Psoas muscle (tissue), 8 donors: ENCODE results near the gene LRRC8D. TPM values are rescaled to one million over a fixed set of nuclear protein-coding genes. Genes with fewer than 3 reads are reported as not detected.

Source experiments
- ATAC-seq, 4 donors: fragments of 200-7000 bp; cut with Tn5 transposase; one replicate each; pipeline ENCODE4 v1.9.1; 2020; ENCODE audit warnings: moderate library complexity in 3 of 4, mild to moderate bottlenecking in 2 of 4
- DNase-seq, 2 donors: peaks; one replicate each; pipeline ENCODE4 v3.0.0-alpha.2; 2020
- H3K27ac ChIP-seq: fragments of 200-600 bp; one replicate; pipeline ENCODE4 v1.8.0; 2022
- H3K27me3 ChIP-seq, 3 donors: fragments of 200-600 bp in 1 of 3; one replicate each; pipeline versions ENCODE4 v1.6.1 to v1.8.0; 2013 to 2022; ENCODE audit warnings: low read length in 2 of 3, mild to moderate bottlenecking in 2 of 3, moderate library complexity in 1 of 3; ENCODE audit not compliant: insufficient read depth in 3 of 3
- H3K36me3 ChIP-seq, 2 donors: fragments of 200-600 bp in 1 of 2; one replicate each; pipeline versions ENCODE4 v1.6.1 to v1.8.0; 2013 to 2022; ENCODE audit warnings: low read depth in 1 of 2, mild to moderate bottlenecking in 1 of 2, moderate library complexity in 1 of 2; ENCODE audit not compliant: insufficient read depth in 1 of 2
- H3K4me1 ChIP-seq: fragments of 200-600 bp; one replicate; pipeline ENCODE4 v1.8.0; 2022
- H3K4me3 ChIP-seq: fragments of 200-600 bp; one replicate; pipeline ENCODE4 v1.8.0; 2022; ENCODE audit warnings: mild to moderate bottlenecking
- H3K9me3 ChIP-seq: fragments of 200-600 bp; one replicate; pipeline ENCODE4 v1.8.0; 2022
- WGBS, 3 donors: extraction: QIAGEN DNeasy Blood & Tissue Kit; methylation state at CpG; one replicate each; pipeline versions ENCODE4 v1.1.6 to v1.1.7; 2013; 5-methylcytosine and 5-hydroxymethylcytosine counted together
- intact Hi-C, 2 donors: fragments of 100-400 bp; cut with DNase I; formaldehyde crosslinking; loops; one replicate each; pipeline versions ENCODE4 v1.11.0 to v1.14.2; 2022
- polyA plus RNA-seq, 3 donors: library from polyadenylated mRNA; stranded (reverse); fragments of 200-250 nt; gene quantifications; one replicate each; pipeline ENCODE4 v1.2.3, GENCODE V29; 2013
- total RNA-seq, 4 donors: library from RNA; stranded (reverse); fragmentation: NEBNext Ultra II Directional in 2 of 4; extraction: Animal tissue kit (Norgen Biotek cat#: 25700) in 2 of 4; gene quantifications; one replicate each; pipeline versions ENCODE4 v1.2.1 to v1.2.4, GENCODE V29; 2021 to 2023
- TF ChIP-seq, protein P1 (sequence below): fragments of 200-600 bp; IDR thresholded peaks from one replicate; pipeline ENCODE4 v1.8.0; 2022; ENCODE audit warnings: antibody characterized with exemption
- donor health status: healthy with polysubstance abuse.
- donor health status: DM: no; HTN: no; CAD: no; lungs with moderate emphysema.
- donor health status: Bipolar disorder and iron deficiency.
- donor health status: healthy.
- donor health status: DM: yes; HTN: yes; CAD: no.
- donor health status: DM: no; HTN: no; CAD: no.
- donor health status: DM: no; HTN: no; CAD: no.
- donor health status: DM: yes; HTN: yes; CAD: no.

LRRC8D gene
- total and polyA plus RNA-seq, 7 donors, result 3.5 to 7.1 (median 5.6) TPM

DNA sequence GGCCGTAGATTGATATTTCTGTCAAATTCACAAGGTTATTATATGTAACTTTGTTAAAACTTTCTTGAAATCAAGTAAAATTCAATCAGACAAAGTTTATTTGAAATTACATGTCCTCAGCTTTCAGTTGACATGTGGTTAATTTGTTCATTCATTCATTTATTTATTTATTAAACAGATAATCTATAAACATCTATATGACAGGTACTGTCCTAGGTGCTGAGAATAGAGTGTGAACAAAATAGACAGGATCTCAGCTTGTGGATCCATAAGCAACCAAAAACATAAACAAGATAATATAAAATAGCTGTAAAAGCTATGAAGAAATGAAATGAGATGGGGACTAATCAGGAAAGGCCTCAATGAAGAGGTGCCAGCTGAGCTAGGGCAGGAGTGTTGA is 72.0 kb downstream of the LRRC8D start:
- TF ChIP-seq, protein P1, sequence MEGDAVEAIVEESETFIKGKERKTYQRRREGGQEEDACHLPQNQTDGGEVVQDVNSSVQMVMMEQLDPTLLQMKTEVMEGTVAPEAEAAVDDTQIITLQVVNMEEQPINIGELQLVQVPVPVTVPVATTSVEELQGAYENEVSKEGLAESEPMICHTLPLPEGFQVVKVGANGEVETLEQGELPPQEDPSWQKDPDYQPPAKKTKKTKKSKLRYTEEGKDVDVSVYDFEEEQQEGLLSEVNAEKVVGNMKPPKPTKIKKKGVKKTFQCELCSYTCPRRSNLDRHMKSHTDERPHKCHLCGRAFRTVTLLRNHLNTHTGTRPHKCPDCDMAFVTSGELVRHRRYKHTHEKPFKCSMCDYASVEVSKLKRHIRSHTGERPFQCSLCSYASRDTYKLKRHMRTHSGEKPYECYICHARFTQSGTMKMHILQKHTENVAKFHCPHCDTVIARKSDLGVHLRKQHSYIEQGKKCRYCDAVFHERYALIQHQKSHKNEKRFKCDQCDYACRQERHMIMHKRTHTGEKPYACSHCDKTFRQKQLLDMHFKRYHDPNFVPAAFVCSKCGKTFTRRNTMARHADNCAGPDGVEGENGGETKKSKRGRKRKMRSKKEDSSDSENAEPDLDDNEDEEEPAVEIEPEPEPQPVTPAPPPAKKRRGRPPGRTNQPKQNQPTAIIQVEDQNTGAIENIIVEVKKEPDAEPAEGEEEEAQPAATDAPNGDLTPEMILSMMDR, result no peak
- 97 to 98% (median 97%) methylated on average over 1 of the region's 1 CpG for WGBS, 3 donors
- H3K9me3 ChIP-seq, result no peaks in the 10 kb centered on the region
- intact Hi-C loops, result no loop called here
- no peaks in the 10 kb centered on the region for H3K36me3 ChIP-seq
- no peak overlapping the region for H3K27ac ChIP-seq
- ATAC-seq (no peak), DNase-seq (no peak)
- no peaks in the 10 kb centered on the region for H3K27me3 ChIP-seq
- no peak overlapping the region for H3K4me3 ChIP-seq
- peaks cover 6% of the 10 kb centered on the region for H3K4me1 ChIP-seq

DNA sequence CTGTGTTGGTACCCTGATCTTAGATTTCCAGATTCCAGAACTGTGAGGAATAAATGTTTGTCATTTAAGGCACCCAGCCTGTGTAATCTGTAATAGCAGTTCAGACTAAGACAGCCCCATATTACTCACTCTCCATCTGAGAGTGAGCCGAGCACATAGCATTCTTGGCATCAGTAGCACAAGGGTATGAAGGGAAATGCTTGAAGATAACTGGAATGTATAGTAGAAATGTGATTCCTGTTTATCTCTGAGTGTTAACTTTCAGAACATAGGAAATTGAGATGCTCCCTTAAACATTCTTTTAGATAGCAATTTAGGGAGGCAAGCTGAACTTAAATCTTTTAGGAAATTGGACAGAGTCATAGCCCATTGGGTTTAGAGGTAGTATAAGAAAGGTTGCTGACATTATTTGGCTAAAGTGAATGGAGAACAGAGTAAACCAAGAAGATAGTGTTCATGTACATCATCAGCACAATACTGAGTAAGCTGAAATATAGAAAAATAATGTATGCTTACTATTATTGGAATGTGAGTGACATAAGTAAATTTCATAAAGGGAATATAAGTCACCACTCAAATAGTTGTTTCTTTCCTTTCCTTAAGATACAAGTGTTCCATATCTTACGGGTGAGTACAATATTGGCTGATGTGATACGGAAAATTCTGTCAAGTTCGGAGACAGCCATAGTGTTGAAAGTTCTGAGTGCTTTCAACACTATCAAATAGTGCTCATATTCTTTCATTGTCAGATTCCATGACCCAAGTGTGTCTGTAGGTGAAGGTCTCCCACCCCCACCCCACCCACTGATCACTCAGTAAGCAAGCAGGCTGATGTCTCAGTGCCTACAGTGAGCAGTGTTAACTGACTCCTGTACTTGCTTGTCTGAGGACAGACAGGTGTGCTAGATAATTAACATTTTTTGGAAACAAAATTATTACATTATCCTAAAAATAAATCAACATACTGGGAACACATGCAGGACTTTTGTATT is 73.7 kb downstream of the LRRC8D start:
- no peak for DNase-seq
- no peaks in the 10 kb centered on the region for H3K36me3 ChIP-seq
- peaks cover 19% of the 10 kb centered on the region for H3K4me1 ChIP-seq
- no peaks in the 10 kb centered on the region for H3K27me3 ChIP-seq
- no peak overlapping the region for H3K4me3 ChIP-seq
- TF ChIP-seq, protein P1, result no peak
- peak overlapping the region; percentile 18 for H3K27ac ChIP-seq
- H3K9me3 ChIP-seq, result no peaks in the 10 kb centered on the region
- WGBS, 3 donors, result 76 to 89% (median 80%) methylated on average over 4 of the region's 4 CpGs
- peak; percentile 40 to 85 (median 80) for ATAC-seq
- intact Hi-C loops, result no loop called here

DNA sequence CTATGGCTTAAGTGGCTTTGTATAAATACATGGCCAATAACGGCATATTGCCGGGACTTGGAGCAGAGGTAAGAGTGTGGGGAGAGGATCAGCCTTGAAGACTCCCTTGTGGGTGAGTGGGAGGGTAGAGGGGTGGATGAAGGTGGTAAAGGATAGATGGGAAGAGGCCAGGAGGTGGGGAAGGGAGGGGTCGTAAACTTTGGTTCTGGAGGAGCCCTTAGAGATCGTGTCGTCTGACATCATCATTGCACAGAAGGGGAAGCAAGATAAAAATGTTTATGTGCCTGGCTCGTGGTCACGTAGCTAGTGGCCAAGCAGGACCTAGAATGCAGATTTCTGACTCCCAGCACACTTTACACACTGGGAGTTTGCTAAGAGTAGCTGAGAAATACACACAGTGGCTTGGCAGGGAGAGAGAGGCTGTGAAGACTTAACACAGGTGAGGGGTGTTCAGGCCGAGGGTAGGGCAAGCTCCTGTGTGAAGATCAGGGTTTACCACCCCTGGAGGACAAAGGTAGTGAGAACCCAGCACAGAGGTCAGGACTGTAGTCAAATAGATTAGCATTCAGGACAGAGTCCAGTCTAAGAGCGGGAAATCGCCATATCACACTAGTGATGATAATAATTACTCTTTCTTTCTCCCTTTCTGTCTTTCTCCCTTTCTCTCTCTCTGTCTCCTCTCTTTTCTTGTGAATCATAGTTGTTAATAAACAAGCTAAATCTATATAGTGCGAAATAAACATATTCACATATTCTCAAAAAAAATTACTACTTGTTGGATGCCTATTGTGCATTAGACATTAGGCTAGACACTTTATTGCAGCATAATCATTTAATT is 75.5 kb downstream of the LRRC8D start:
- Histone ChIP-seq H3K4me1 (peaks cover 35% of the 10 kb centered on the region), H3K27ac (no peak overlapping the region), H3K9me3 (no peaks in the 10 kb centered on the region), H3K4me3 (no peak overlapping the region), H3K36me3 (no peaks in the 10 kb centered on the region), H3K27me3 (no peaks in the 10 kb centered on the region)
- no peak for DNase-seq
- TF ChIP-seq, protein P1, result no peak
- intact Hi-C loops, result no loop called here
- no peak for ATAC-seq
- 85 to 89% (median 85%) methylated on average over 11 of the region's 11 CpGs for WGBS, 3 donors

DNA sequence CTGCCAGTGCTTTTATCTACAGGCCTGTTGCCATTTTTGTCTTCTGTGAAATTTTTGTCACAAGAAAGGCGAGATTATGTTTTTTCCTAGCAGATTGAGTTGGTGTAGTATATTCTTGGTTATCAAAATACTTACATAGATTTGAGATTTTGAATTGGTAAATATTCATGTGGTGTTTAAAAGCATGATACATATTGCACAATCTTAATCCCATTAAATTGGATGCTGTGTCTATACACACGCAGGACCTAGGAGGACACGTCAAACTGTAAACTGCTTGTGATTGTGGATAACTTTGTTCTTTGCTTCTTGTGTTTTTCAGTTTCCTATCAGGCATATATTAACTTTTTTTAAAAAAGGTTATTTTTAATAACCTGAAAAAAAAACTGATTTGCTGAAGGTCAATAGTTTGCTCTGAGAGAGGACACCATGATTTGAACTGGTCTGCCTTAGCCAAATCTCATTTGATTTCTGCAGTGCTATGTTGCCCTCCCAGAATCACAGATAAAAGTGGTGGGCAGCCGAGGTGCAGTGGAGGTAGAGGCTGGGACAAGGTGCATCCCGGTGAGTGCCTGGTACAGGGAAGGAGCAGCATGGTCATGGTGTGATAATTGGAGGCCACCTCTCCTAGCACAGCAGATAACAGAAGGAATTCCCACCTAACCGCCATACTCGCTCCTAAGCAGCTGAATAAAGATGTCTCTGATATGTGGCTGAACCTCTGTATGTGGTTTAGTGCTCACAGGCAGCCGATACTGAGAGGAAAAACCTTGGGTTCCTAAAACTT is 76.7 kb downstream of the LRRC8D start:
- intact Hi-C loops, result no loop called here
- Histone ChIP-seq H3K9me3 (no peaks in the 10 kb centered on the region), H3K27me3 (no peaks in the 10 kb centered on the region), H3K27ac (no peak overlapping the region), H3K4me3 (no peak overlapping the region), H3K36me3 (no peaks in the 10 kb centered on the region), H3K4me1 (peaks cover 40% of the 10 kb centered on the region)
- DNase-seq (no peak), ATAC-seq (no peak)
- TF ChIP-seq, protein P1, result no peak
- WGBS, 3 donors, result 90 to 93% (median 92%) methylated on average over 8 of the region's 8 CpGs
